ENCODE results near the gene ANKRD34C.
A peak's percentile ranks its signal among the peaks of the same experiment; 100 is the strongest.

The ANKRD34C gene

DNA sequence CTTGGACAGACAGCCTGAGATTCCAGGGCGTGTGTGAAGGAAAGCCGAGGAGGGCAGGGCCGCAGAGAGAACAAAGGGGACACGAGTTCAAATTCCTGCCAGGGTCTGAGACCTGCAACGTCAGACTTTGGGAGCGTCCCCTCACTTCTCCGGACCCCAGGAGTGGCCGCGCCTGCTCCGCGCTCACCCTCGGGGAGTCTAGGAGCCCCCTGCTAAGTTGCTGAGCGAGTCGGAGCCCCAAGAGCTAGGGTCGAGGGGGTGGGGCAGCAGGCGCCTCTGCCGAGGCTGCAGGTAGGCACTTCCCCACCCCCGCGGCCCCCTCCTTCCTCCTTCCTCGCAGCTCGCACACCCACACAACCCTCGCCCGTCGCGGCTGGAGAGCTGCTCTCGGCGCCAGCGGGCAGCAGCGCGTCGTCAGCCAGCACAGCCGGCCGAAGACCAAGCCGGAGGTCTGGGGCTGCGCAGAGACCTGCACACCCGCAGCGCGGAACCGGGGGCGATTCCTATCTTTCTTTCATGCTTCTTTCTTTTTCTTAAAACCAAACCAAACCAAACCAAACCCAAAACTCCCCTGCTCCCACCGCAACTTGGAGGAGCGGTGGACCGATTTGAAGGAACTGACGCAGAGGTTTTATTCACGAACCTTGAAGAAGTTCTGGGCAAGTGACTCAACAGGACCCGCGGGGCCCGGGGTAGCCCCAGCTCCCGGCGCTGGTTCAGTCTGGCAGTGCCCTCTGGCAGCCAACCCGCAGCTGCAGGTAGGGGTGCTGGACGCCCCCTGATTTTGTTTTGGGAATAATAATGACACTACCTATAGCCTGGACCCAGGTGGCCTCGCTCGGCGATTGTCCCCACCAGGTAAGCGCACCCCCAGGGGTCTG is at the start of gene ANKRD34C:
Gene ANKRD34C, plus strand, starts transcription at position 352 of the 881 bp plus-strand sequence. CDS start 10,563 bp downstream, outside the sequence.
- DNase-seq (ENCODE audit: low spot score) = no peak

DNA sequence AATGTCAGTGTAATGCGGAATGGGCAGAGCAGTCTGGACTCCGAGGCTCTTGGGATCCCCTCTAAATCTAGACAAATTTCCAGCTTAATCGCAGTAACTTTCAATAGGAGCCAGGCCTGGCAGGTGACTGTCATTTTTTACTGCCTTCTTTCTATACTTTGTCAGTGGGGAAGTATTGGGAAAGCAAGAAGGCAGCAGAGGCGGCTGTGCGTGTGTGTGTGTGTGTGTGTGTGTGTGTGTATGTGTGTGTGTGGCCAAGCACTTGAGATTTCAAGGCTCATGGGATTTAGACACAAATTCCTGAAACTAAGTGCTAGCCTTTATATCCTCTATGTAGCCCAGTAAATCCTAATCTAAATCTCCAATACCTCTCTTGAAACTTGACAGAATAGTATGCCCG is 49.3 kb upstream of the ANKRD34C start:
- DNase-seq (ENCODE audit: low spot score) = no peak

DNA sequence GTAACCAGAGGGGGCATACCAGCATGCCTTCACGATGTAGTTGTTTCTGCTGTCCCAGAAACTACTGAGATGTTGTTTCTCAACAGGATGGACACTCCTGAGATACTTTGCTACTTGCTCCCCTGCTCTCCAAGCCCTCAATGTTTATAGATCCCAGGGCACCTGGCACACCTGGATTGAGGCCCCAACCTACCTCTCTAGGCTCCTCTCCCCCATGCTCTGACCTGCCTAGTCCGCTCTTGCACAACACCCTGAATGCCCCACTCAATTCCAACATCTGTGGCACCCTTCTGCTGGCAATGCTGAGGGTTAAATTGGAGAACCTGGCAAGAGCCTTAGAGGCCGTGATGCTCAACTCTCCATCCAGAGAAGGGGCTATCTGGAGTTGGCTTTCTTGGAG is 42.5 kb upstream of the ANKRD34C start:
- DNase-seq (ENCODE audit: low spot score) = no peak

DNA sequence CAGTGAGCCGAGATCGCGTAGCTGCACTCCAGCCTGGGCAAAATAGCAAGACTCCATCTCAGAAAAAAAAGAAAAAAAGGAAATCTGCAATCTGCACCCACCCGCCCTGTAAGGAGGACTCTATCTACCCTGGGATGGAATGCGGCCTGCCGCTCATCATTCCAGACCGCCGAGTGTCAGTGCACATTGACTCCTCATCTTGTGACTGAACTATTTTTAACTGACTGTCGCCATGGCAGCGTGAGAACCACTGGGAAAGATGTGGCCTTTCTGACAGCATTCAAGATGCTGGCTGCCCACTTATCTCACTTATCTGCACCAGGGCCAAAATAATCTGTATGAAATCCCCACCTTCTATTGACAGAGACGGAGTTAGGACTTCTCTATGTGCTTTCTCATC is 38.8 kb upstream of the ANKRD34C start:
- no peak for DNase-seq (ENCODE audit: low spot score)

DNA sequence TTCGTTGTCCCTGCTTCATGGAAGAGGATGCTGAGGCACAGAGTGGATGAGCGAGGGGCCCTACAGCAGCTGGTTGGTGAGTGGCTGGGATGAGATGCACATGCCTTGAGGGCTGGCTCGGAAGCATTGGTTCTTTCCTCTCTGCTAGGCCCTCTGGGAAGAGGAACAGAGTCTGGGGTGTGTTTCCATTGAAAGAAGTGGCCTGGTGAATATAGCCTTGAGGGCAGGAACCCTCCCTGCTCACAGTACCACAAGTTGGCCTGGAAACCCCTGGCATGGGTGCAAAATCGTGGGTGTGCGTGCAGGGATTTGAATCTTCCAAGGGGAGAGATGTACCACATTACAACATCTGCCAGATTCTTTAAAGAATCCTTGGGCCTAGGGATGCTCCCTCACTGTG is 37.6 kb upstream of the ANKRD34C start:
- DNase-seq (ENCODE audit: low spot score) = no peak

DNA sequence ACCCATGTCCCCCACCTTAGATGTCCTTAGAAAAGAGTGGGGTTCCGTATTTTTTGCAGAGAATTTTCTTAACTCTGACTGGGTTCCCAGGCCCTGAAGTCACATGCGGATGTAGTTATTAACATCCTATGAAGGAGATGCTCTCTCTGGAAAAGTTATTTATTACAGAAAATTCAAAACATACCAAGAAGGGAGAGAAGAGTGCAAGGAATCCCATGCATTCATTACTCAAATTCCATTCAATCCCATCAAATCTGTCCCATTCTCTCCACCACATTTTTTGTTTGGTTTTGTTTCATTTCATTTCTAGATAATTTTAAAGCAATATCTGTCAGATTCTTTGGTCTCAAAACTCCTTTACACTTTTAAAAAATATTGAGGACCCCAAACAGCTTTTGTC is 34.3 kb upstream of the ANKRD34C start:
- no peak for DNase-seq (ENCODE audit: low spot score)

DNA sequence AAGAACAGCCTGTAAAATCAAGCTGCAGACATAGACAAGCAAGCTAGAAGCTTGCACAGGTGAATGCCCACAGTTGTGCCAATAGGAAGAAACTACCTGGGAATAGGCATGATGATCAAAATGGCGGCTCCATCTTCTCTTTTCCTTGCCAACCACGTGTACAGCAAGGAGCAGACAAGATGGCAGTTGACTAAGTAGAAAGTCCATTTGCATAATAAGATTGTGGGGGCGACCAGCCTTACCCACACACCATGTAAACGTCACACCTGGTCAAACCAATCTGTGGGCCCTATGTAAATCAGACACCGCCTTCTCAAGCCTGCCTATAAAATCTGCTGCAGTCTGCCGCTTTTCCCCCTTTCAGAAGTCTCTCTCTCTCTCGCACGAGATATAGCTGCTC is 25.1 kb upstream of the ANKRD34C start:
- DNase-seq (ENCODE audit: low spot score) = no peak

DNA sequence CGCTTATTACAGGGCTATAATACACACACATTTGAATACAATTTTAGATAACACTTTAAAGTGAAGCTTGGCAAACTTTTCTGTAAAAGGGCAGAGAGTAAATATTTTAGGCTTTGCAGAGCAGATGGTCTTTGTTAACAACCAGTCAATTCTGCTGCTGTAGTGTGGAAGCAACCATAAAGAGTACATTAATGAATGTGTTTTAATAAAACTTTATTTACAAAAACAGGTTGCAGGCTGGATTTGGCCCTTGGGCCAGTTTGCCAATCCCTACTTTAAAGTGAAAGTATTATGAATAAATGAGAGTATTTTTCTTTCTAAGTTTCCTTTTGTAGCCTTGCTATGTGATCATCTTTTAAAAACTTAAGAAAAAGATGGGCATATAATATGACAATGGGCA is 20.7 kb upstream of the ANKRD34C start:
- no peak for DNase-seq (ENCODE audit: low spot score)

DNA sequence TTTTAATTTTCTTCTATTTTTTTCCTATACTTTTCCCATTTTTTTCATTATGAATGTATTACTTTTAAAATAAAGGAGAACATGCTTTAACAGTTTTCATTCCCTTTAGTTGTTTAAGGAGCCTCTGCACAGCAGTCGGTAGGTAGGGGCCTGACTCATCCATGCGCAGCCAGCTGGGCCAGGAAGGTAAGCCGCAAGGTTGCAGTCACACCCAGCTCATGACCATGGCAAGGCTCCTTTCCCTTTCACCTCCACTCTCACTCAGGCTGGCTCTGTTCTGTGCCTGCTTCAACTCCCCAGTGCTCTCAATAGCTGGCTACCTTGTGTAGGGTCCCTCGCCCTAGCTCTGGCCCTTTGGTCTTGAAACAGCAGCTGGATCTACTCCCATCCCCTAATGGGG is 17.4 kb upstream of the ANKRD34C start:
- DNase-seq (ENCODE audit: low spot score) = no peak

DNA sequence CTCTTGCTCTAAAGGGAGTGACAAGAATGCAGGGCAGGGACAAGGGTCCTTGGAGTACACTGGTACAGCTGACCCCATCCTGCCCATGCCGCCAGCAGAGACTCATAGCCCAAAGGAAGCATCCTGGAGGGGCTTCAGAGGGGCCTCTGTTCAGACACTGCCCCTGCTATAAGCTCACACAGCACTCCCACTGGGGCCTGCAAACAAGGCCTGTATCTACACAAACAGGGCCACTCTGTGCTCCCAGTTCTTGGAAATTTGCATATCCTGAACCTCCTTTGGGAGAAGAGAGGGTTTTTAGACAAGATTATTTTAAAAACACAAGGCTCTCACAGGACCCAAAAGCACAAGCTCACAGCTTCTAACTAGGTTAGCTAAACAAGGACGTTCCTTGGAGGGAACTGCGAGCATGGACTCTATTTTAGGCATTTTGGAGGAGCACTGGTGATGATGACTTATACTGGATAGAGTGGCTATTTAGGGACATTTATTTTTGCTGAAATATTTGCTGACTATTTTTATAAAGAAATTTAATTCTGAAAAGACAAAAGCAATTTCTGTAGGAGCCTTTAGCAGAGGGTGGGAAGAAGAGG is 16.4 kb upstream of the ANKRD34C start:
- DNase-seq (ENCODE audit: low spot score) = no peak

DNA sequence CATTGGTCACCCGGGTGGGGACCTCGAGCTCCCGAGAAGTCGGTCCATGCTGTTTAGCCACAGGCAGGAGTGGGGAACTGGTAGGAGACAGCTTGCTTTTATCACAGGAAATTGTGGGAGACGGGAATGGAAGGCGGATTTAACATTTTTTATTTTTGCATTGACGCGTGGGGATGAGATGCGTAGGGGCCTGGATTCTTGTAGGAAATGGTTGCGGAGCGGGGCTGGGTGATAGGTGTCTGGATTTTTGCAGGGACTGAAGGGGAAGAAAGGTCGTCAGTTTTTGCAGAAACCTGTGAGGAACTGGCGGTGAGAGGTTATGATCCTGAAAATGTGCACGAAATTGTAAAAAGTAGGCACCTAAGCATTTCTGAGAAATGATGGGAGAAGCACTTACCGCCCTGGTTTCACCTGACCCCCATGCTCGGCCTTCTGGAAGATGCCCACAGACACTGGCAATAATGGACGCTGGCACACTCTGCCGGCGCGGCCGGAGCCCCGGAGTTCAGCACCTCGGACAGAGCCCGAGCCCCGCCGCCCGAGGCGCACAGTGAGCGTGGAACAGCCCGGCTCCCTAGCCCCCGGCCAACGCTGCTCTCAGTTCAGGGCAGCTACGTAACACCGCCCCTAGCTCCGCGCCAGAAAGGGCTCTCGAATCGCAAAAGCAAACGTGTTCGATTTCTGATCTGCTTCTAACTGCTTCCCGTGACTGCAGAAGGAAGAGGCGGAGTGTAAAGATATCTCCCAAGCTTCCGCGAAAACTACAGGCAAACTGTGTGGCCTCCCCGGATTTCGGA is 928 bp downstream of the ANKRD34C start:
- no peak for DNase-seq (ENCODE audit: low spot score)

DNA sequence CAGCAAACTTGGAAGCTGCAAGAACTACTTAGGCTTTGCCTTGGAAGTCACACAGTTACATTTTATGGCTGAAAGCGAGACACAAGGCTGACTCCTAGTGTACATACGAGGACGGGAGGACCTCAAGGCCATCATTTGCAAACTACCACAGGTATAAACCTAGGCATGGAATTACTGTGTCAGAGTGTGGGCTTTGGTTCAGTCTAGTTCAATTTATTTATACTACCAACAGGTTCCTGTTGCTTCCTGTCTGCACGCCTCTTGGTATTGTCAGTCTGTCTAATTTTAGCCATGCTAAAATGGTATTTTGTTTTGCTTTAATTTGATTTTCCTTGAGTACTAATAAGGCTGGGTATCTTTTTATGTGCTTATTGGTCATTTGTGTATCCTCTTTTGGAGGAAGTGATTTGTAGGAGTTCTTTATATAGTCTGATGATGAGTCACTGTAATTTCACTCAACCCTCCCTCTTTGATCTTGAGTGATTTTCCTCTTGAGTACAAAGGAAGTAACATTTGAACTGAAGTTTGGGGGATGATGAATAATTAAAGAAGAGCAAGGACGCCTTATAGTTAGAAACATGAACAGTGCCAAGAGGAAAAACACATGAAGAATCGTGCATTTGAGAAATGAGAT is 8.2 kb downstream of the ANKRD34C start:
- peak; percentile 19 for DNase-seq (ENCODE audit: low spot score)

DNA sequence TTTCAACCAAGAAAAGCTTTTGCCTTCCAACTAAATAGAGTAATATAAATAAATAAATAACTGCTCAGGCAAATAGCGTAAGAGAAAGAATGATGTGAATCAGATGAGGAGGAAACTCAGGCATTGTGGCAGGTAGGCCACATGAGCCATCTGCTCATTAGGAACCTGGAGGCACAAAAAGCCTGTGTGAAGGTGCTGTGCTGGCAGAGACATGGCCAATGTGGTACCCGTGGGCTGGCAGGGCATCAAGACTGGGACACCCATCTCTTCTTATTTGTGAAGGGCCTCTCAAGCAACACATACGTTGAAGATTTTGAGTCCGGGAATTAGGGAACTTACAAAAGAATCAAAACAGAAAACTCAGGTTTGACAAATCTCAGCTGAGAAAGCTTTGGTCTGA is 9.5 kb downstream of the ANKRD34C start:
- DNase-seq (ENCODE audit: low spot score) = no peak

DNA sequence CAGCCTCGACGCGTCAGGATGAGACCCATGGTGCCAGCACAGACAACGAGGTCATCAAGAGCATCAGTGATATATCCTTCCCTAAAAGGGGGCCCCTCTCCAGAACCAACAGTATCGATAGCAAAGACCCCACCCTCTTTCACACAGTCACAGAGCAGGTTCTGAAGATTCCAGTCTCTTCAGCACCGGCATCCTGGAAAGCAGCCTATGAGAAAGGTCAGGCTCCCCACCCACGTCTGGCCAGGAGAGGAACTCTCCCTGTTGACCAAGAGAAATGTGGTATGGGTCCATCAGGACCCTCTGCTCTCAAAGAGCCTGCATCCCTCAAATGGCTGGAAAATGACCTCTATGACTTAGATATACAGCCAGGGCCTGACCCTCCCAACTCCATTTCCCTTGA is 11.6 kb downstream of the ANKRD34C start:
- no peak for DNase-seq (ENCODE audit: low spot score)

DNA sequence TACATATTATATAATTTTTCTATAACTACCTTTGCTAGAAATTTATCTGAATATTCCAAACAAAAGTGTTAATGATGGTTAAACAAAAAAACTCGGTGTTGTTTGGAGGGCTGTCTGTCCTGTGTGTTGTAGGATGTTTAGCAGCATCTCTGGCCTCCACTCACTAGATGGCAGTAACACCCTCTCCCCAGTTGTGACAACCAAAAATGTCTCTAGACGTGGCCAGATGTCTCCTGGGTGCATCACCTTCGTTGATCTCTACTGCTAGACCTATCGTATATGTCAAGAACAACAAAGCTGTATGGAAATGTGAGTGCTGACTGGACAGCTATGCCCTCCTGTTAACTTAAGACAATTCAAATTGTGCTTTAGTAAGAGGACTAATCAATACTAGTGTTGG is 14.1 kb downstream of the ANKRD34C start:
- peak; percentile 30 for DNase-seq (ENCODE audit: low spot score)

DNA sequence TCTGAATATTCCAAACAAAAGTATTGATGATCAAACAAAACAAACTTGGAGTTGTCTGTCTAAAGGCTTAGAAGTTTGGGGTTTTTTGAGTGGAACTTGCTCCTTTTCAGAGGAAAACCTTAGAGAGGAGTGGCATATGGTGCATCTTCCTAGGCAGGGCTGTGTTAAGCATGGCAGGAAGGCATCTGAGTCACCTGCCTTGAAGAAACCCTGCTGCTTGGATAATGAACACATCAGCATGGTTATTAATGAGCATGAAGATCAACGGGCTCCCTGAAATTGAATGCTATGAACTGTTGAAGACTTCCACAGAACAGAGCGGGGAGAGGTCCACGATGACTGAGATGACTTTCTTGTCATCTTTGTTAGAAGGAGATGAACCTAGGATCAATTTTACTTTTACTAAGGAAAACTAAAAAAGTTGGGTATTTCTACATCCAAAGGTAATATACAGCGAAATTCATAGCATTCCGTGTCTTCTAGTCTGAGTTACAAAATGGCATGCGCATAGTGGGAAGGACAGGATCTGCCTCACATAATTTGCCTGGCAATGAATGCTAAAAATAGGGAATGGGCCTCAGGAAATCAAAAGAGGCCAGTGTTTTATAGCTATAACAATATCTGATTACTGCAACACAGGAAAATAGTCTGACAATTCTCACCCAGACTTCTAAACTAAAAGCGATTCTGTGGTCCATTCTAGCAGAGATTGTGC is 16.8 kb downstream of the ANKRD34C start:
- DNase-seq (ENCODE audit: low spot score) = no peak

DNA sequence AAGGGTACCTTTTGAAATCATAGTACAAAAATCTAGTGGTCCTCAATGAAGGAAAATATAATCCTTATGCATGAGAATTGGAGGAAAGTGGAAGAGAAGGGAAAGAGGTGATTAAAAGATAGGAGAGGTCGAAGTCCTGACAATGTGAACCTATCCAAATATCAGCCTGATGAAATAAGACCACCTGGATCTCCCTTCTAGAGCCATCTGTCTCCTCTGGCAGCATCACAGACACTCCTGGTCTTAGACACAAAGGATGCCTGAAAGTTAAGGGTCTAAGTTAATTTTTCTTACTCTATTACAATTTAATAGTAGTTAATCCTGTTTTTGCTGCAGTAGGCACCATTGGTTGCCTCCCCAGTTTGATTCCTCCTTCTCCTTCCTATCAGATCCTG is 17.3 kb downstream of the ANKRD34C start:
- no peak for DNase-seq (ENCODE audit: low spot score)

DNA sequence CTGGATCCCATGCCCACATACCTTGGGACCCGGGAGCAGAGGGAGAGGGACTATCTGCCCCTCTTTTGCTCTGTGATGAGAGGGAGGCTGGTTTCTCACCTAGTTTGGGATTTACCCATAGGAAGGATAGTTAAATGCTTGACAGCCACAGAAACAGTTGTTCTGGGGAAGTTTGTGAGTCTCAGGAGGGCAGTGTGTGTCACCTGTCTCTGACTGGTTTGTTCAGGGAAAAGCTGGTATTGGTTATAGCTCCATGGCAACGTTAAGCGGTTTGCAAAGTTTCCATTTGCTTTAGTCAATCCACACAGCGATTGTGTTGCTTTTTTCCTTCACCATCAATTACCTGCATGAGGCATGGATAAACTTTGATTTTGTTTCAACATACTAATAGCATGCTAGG is 24.7 kb downstream of the ANKRD34C start:
- DNase-seq (ENCODE audit: low spot score) = no peak

DNA sequence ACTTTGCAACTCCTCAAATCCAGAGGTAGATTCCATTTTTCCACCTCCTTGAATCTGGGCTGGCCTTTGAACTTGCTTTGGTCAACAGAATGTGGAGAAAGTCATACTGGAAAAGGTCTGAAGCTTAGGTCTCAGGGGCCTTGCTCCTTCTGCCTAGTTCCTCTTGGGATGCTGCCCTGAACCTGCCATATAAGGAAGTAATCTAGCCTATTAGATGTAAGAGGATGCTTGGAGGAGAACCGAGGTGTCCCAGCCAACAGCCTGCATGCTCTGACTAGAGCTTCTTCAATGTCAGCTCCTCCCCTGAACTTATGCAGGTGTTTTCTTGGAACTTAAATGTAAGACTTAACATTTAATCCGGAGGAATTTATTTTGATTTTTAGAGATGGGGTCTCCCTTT is 26.4 kb downstream of the ANKRD34C start:
- DNase-seq (ENCODE audit: low spot score) = no peak

DNA sequence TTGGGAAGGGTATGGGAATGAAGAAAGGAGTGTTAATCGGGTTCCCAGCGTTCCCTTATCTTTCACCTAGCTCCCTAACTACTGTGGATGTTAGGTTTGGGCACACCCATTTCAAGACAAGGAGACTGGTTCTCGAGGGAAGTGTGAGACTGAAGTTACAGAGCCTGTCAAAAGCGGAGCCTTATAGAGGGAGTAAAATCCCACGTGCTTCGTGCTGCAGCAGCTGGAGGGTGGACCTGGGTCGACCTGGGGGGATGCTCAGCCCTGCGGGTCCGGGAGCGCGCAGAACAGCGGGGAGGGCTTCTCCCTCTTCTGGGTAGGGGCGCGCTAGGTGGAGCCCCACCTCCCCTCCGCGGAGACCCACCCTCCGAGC is 28.1 kb downstream of the ANKRD34C start:
- DNase-seq (ENCODE audit: low spot score) = peak; percentile 43

DNA sequence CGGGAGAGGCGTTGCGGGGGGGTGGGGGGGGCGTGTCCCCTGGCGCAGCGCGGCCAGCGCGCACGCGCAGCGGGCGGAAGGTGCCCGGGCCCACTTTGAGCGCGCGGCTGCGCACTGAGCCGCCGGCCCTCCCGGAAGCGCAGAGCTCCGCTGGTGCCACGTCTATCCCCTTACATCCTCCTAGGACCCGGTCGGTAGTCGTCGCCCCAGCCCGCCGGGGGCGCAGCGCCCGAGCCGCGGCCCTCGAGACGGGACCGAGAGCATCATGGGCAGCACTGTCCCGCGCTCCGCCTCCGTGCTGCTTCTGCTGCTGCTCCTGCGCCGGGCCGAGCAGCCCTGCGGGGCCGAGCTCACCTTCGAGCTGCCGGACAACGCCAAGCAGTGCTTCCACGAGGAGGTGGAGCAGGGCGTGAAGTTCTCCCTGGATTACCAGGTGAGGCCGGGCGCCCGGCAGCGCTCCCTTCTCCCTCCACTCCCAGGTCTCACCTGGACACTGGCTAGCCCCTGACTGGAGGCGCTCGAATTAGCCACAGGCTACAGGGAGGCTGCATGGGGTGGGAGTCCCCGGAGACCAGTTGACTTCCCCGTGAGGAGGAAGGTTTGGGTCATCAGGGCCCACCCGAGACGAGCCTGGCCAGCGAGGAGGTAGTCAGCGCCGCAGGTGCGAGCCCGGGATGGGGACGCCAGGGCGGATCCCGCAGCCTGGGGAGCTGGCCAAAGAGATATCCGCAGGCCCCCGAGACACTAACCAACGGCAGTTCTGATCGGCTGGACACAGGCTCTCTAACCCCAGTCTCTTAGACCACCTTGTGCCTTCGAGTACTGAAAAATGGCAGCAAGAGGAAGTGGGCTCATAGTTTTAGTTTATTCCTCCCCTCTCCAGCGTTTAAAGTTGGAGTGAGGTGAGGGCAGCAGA is 28.7 kb downstream of the ANKRD34C start, which contains the start of gene TMED3:
Gene TMED3, plus strand, starts transcription at position 128 of the 916 bp plus-strand sequence. Its CDS starts 138 bp downstream, at position 266.
- DNase-seq (ENCODE audit: low spot score) = peak; percentile 87

Data from RKO (cell line).